ENCODE measurements around the gene MEGF11. TPM values are rescaled to one million over a fixed set of nuclear protein-coding genes. Genes with fewer than 3 reads are reported as not detected.

The MEGF11 gene
- total RNA-seq, 2 experiments from 2014 or later: 3.3 to 6.8 TPM

DNA sequence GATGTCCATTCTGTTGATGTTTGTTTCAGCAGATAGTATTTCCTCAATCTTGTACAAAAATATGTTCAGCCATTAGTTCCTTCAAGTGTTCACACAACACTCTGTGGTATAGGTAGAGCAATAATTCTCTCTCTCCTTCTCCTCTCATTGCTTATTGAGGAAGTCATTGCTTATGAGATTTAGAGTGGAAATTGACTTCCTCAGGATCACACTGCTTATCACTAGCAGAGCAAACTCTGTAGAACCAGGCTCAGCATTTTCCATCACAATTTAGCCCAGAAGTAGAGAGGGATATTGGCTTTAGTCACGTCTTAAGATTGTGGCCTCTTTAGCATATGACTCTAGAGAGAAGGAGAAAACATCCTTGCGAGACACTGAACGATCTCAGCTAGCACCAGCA, 353.1 kb downstream of the MEGF11 start:
- Histone ChIP-seq H3K9me3 (ENCODE audit: low read length) (no peaks in the 10 kb centered on the region), H4K20me1 (ENCODE audit: insufficient read depth, low read length) (no peaks in the 10 kb centered on the region), H3K4me1 (ENCODE audit: insufficient read depth, low read length, poor library complexity, severe bottlenecking) (peaks cover 31% of the 10 kb centered on the region), H3K79me2 (ENCODE audit: insufficient read depth, low read depth, low read length) (no peaks in the 10 kb centered on the region), H3K36me3 (ENCODE audit: insufficient read depth, low read length) (peaks cover 60% of the 10 kb centered on the region), H2AFZ (ENCODE audit: low read length) (no peak overlapping the region), H3K27ac (ENCODE audit: low read depth, low read length, poor library complexity, severe bottlenecking) (no peak overlapping the region), H3K4me3 (ENCODE audit: low read depth, low read length, poor library complexity, severe bottlenecking) (no peak overlapping the region), H3K4me2 (ENCODE audit: low read length) (no peak overlapping the region), H3K9me2 (ENCODE audit: insufficient read depth, low read length) (no peaks in the 10 kb centered on the region)
- no peak for DNase-seq (ENCODE audit: low spot score)
- ChIA-PET POLR2A (interaction anchor here (0.6 kb wide), 1 partner anchor 664 kb away, joined by 3 read pairs; no protein-coding TSS in a partner anchor), CTCF (ENCODE audit: unreplicated experiment) (no interaction called here)
- intact Hi-C loops (cut with micrococcal nuclease; ENCODE audit: unreplicated experiment): no loop called here
- TF ChIP-seq, protein P1, sequence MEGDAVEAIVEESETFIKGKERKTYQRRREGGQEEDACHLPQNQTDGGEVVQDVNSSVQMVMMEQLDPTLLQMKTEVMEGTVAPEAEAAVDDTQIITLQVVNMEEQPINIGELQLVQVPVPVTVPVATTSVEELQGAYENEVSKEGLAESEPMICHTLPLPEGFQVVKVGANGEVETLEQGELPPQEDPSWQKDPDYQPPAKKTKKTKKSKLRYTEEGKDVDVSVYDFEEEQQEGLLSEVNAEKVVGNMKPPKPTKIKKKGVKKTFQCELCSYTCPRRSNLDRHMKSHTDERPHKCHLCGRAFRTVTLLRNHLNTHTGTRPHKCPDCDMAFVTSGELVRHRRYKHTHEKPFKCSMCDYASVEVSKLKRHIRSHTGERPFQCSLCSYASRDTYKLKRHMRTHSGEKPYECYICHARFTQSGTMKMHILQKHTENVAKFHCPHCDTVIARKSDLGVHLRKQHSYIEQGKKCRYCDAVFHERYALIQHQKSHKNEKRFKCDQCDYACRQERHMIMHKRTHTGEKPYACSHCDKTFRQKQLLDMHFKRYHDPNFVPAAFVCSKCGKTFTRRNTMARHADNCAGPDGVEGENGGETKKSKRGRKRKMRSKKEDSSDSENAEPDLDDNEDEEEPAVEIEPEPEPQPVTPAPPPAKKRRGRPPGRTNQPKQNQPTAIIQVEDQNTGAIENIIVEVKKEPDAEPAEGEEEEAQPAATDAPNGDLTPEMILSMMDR (conservative IDR thresholded peaks at IDR 0.05; ENCODE audit: low read length): no peak
- no peak for TF ChIP-seq EZH2phosphoT487 (IDR thresholded peaks at IDR 0.05; ENCODE audit: borderline replicate concordance, low read depth, low read length)
- no TSS peak for BruUV-seq (replicated peaks)

DNA sequence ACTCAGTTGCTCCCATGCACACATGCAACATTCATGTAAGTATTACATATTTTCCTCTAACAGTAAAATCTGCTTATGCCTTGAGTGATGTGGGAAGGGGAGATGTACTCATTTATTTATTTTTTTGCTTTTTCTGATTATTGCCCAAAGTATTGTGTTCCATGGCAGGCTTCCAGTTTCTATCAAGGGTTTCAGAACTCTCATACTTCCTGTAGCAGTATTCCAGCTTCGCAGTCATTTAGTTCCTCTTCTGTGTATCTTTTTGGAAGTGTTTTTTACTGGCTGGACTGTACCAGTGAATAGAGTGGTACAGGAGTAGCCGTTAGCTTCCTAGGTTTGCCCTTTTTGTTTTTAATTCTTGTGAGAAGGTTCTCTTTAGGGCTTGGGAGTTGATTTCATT, 357.3 kb downstream of the MEGF11 start:
- Histone ChIP-seq H3K9me3 (ENCODE audit: low read length) (no peaks in the 10 kb centered on the region), H3K9me2 (ENCODE audit: insufficient read depth, low read length) (no peaks in the 10 kb centered on the region), H3K79me2 (ENCODE audit: insufficient read depth, low read depth, low read length) (no peaks in the 10 kb centered on the region), H3K4me3 (ENCODE audit: low read depth, low read length, poor library complexity, severe bottlenecking) (no peak overlapping the region), H3K4me1 (ENCODE audit: insufficient read depth, low read length, poor library complexity, severe bottlenecking) (no peaks in the 10 kb centered on the region), H2AFZ (ENCODE audit: low read length) (no peak overlapping the region), H3K36me3 (ENCODE audit: insufficient read depth, low read length) (peaks cover 58% of the 10 kb centered on the region), H3K27ac (ENCODE audit: low read depth, low read length, poor library complexity, severe bottlenecking) (no peak overlapping the region), H3K4me2 (ENCODE audit: low read length) (no peak overlapping the region), H4K20me1 (ENCODE audit: insufficient read depth, low read length) (no peaks in the 10 kb centered on the region)
- no TSS peak for BruUV-seq (replicated peaks)
- CTCF ChIA-PET (ENCODE audit: unreplicated experiment): no interaction called here
- POLR2A ChIA-PET: interaction anchor here (0.6 to 1.2 kb wide), 2 partner anchors 11 to 377 kb away, joined by 3 to 5 read pairs; no protein-coding TSS in a partner anchor
- TF ChIP-seq, protein P1 (conservative IDR thresholded peaks at IDR 0.05; ENCODE audit: low read length): no peak
- intact Hi-C loops (cut with micrococcal nuclease; ENCODE audit: unreplicated experiment): no loop called here
- DNase-seq (ENCODE audit: low spot score): no peak

DNA sequence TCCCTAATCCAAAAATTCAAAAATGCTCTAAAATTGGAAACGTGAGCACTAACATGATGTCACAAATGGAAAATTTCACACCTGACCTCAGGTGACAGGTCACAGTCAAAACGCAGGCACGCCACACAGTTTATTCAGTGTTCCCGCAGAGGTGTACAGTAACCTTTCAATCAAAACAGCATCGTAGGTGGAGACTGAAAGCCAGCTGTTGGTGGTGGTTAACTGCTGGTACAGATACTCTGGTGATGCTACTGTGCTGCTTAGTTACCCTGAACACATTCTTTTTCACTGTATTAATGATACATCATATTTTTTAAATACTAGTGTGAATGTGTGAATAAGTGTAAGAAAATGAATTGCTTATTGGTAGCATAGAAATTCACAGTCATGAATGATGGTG, 360.5 kb downstream of the MEGF11 start:
- no peak for TF ChIP-seq EZH2phosphoT487 (IDR thresholded peaks at IDR 0.05; ENCODE audit: borderline replicate concordance, low read depth, low read length)
- TF ChIP-seq, protein P1 (conservative IDR thresholded peaks at IDR 0.05; ENCODE audit: low read length): no peak
- BruUV-seq (replicated peaks): no TSS peak
- CTCF ChIA-PET (ENCODE audit: unreplicated experiment): no interaction called here
- no peak overlapping the region for H3K4me2 ChIP-seq (ENCODE audit: low read length)
- no peaks in the 10 kb centered on the region for H3K9me2 ChIP-seq (ENCODE audit: insufficient read depth, low read length)
- no peaks in the 10 kb centered on the region for H4K20me1 ChIP-seq (ENCODE audit: insufficient read depth, low read length)
- H3K79me2 ChIP-seq (ENCODE audit: insufficient read depth, low read depth, low read length): no peaks in the 10 kb centered on the region
- intact Hi-C loops (cut with micrococcal nuclease; ENCODE audit: unreplicated experiment): no loop called here
- H3K4me1 ChIP-seq (ENCODE audit: insufficient read depth, low read length, poor library complexity, severe bottlenecking): no peaks in the 10 kb centered on the region
- no peak overlapping the region for H2AFZ ChIP-seq (ENCODE audit: low read length)
- H3K9me3 ChIP-seq (ENCODE audit: low read length): no peaks in the 10 kb centered on the region
- POLR2A ChIA-PET: interaction anchor here (0.6 kb wide), 1 partner anchor 56 kb away, joined by 3 read pairs; no protein-coding TSS in a partner anchor
- DNase-seq (ENCODE audit: low spot score): no peak
- peaks cover 69% of the 10 kb centered on the region for H3K36me3 ChIP-seq (ENCODE audit: insufficient read depth, low read length)
- no peak overlapping the region for H3K4me3 ChIP-seq (ENCODE audit: low read depth, low read length, poor library complexity, severe bottlenecking)
- no peak overlapping the region for H3K27ac ChIP-seq (ENCODE audit: low read depth, low read length, poor library complexity, severe bottlenecking)
